ENCODE results near the gene HDAC4. TPM values are rescaled to one million over a fixed set of nuclear protein-coding genes. Genes with fewer than 3 reads are reported as not detected.

Gene HDAC4
- total RNA-seq, 1 donor = 28.3 TPM

DNA sequence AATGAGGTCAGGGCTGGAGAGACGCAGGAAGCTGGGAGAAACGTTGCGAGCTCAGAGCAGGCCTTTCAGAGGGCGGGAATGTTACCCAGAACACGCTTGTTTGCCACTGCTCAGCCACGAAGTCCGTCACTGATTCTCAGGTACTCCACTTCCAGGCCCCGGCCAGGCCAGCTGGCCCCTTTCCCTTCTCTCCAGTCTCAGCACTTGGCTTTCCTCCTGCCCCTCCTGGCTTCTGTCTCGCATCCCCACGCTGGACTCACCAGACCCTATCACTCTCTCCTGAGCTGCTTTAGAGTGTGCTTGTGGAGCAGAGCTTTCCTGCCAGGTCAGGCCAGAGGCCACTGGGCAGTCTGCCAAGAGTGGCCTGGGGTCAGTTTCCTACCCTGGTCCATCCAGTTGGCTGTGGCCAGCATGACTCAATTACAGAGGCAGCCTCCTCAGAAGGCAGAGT, 401.5 kb downstream of the HDAC4 start:
- no peak for TF ChIP-seq CTCF (IDR thresholded peaks at IDR 0.05; ENCODE audit: insufficient read depth, low read length)
- H3K4me3 ChIP-seq (ENCODE audit: low read depth, low read length) = no peak overlapping the region
- DNase-seq (ENCODE audit: low read depth) = no peak

DNA sequence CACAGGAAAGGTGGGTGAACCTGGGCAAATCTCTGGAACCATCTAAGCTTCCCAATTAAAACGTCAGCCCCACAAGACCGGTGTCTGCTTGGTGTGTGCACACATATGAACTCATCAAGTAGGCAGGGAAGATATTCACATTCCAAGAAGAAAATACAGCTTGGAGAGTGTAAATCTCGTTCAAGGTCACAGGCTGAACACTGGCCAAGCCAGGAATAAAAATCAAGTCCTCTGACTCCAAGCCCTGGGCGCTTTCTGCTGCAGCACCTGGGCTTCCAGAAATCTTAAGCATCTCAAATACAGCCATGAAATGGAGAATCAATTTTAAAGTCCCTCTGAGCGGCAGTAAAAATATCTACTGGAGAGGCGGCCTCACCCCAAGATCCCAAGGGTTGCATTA, 402.0 kb downstream of the HDAC4 start:
- DNase-seq (ENCODE audit: low read depth) = no peak
- no peak overlapping the region for H3K4me3 ChIP-seq (ENCODE audit: low read depth, low read length)
- no peak for TF ChIP-seq CTCF (IDR thresholded peaks at IDR 0.05; ENCODE audit: insufficient read depth, low read length)

Small RNA genes within 50 kb of the gene (small RNA-seq; reads per million reads assigned to genes)
- not detected for gene MIR2467
- not detected for gene MIR4269
- gene MIR4440 = not detected
- not detected for gene MIR4441

Data from fibroblast of the aortic adventitia (primary cell).